ENCODE data around the gene RPL11.
A peak's percentile ranks its signal among the peaks of the same experiment; 100 is the strongest.
"Not testable (repeated sequence)": the region's sequence is repeated elsewhere in the genome, so short reads cannot be mapped to it uniquely, and the experiment has no call there.

RPL11 gene

DNA sequence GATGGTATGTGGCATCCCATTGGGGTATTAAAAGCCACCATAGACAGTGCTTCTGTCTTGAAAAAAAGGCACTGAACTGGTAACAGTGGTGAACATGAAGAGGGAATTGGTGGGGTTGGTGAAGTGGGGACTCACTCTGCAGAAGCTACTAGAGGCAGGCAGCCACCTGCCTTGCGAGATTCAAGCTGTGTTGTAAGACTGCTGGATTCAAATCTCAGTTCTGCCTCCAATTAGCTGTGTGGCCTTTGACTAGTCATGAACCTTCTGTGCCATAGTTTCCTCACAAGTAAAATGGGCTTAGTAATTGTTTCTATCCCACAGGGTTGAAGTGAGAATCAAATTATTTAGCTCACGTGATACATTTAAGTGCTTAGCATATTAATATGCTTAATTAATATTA, 35.1 kb downstream of the RPL11 start:
- Histone ChIP-seq H3K4me3 (ENCODE audit: low read length) (peak overlapping the region; percentile 4; the same call in 1 of the 2 replicates), H3K4me2 (ENCODE audit: low read length) (peak overlapping the region; percentile 70)
- no peak for TF ChIP-seq EZH2phosphoT487 (IDR thresholded peaks at IDR 0.05; ENCODE audit: low read depth)
- TF ChIP-seq, protein P1, sequence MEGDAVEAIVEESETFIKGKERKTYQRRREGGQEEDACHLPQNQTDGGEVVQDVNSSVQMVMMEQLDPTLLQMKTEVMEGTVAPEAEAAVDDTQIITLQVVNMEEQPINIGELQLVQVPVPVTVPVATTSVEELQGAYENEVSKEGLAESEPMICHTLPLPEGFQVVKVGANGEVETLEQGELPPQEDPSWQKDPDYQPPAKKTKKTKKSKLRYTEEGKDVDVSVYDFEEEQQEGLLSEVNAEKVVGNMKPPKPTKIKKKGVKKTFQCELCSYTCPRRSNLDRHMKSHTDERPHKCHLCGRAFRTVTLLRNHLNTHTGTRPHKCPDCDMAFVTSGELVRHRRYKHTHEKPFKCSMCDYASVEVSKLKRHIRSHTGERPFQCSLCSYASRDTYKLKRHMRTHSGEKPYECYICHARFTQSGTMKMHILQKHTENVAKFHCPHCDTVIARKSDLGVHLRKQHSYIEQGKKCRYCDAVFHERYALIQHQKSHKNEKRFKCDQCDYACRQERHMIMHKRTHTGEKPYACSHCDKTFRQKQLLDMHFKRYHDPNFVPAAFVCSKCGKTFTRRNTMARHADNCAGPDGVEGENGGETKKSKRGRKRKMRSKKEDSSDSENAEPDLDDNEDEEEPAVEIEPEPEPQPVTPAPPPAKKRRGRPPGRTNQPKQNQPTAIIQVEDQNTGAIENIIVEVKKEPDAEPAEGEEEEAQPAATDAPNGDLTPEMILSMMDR (IDR thresholded peaks at IDR 0.05; ENCODE audit: low read depth, low read length): no peak

DNA sequence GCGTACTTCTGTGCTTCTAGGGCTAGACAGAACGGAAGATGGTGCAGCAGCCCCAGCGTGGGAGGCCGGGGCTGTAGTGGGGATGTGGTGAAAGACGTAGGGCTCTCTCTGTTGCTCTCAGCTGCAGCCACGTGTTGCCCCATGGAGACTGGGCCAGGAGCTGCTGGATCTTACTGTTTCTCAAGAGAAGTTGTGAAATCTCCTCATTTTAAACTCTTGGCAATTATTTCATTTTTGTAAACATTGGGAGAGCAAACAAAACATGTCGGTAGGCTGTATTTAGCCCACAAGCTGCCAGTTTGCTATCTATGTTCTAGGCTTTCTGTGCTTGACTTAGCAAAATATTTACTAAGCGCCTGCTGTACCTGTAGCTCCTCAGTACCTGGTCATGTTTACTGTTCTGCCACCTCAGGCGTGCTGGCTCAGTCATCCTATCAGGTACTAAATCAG, 35.8 kb downstream of the RPL11 start:
- peaks cover 70% of the 10 kb centered on the region for H3K4me1 ChIP-seq (ENCODE audit: low read length)
- peak overlapping the region; percentile 42; the same call in 1 of the 2 replicates for H3K4me3 ChIP-seq (ENCODE audit: low read length)
- H3K27me3 ChIP-seq (ENCODE audit: low read depth, low read length): no peaks in the 10 kb centered on the region
- H3K9ac ChIP-seq (ENCODE audit: low read length): peak overlapping the region; percentile 49
- no peaks in the 10 kb centered on the region for H3K36me3 ChIP-seq (replicated peaks; ENCODE audit: low read depth, low read length)
- H3K27ac ChIP-seq (ENCODE audit: low read length): peak overlapping the region; percentile 88
- no peak for TF ChIP-seq EZH2phosphoT487 (IDR thresholded peaks at IDR 0.05; ENCODE audit: low read depth)
- no peaks in the 10 kb centered on the region for H3K9me3 ChIP-seq (ENCODE audit: insufficient read depth, low read length)
- H2AFZ ChIP-seq (ENCODE audit: low read depth, low read length): no peak overlapping the region
- H3K4me2 ChIP-seq (ENCODE audit: low read length): peak overlapping the region; percentile 70
- H4K20me1 ChIP-seq (ENCODE audit: insufficient read depth, low read length): no peaks in the 10 kb centered on the region
- H3K79me2 ChIP-seq (ENCODE audit: low read length): no peaks in the 10 kb centered on the region

More for the DNA sequence above, 35.1 kb downstream of the RPL11 start:
- H3K79me2 ChIP-seq (ENCODE audit: low read length): peaks cover 2% of the 10 kb centered on the region; the same call in 1 of the 2 replicates
- no peaks in the 10 kb centered on the region for H3K9me3 ChIP-seq (ENCODE audit: insufficient read depth, low read length)
- no peaks in the 10 kb centered on the region for H4K20me1 ChIP-seq (ENCODE audit: insufficient read depth, low read length)
- H3K27me3 ChIP-seq (ENCODE audit: low read depth, low read length): no peaks in the 10 kb centered on the region
- peak overlapping the region; percentile 88 for H3K27ac ChIP-seq (ENCODE audit: low read length)
- peaks cover 77% of the 10 kb centered on the region for H3K4me1 ChIP-seq (ENCODE audit: low read length)
- H3K36me3 ChIP-seq (replicated peaks; ENCODE audit: low read depth, low read length): no peaks in the 10 kb centered on the region
- peak overlapping the region; percentile 49 for H3K9ac ChIP-seq (ENCODE audit: low read length)
- H2AFZ ChIP-seq (ENCODE audit: low read depth, low read length): no peak overlapping the region

GRCh38 chr1:23732363-23733224, 41.0 kb downstream of the RPL11 start:
- Histone ChIP-seq H3K36me3 (replicated peaks; ENCODE audit: low read depth, low read length) (no peaks in the 10 kb centered on the region), H4K20me1 (ENCODE audit: insufficient read depth, low read length) (no peaks in the 10 kb centered on the region), H3K4me1 (ENCODE audit: low read length) (peaks cover 28% of the 10 kb centered on the region), H2AFZ (ENCODE audit: low read depth, low read length) (no peak overlapping the region), H3K9me3 (ENCODE audit: insufficient read depth, low read length) (no peaks in the 10 kb centered on the region), H3K9ac (ENCODE audit: low read length) (no peak overlapping the region), H3K79me2 (ENCODE audit: low read length) (no peaks in the 10 kb centered on the region), H3K27me3 (ENCODE audit: low read depth, low read length) (no peaks in the 10 kb centered on the region), H3K4me2 (ENCODE audit: low read length) (no peak overlapping the region), H3K4me3 (ENCODE audit: low read length) (no peak overlapping the region), H3K27ac (ENCODE audit: low read length) (no peak overlapping the region)
- TF ChIP-seq, protein P1 (IDR thresholded peaks at IDR 0.05; ENCODE audit: low read depth, low read length): no peak
- TF ChIP-seq EZH2phosphoT487 (IDR thresholded peaks at IDR 0.05; ENCODE audit: low read depth): no peak

DNA sequence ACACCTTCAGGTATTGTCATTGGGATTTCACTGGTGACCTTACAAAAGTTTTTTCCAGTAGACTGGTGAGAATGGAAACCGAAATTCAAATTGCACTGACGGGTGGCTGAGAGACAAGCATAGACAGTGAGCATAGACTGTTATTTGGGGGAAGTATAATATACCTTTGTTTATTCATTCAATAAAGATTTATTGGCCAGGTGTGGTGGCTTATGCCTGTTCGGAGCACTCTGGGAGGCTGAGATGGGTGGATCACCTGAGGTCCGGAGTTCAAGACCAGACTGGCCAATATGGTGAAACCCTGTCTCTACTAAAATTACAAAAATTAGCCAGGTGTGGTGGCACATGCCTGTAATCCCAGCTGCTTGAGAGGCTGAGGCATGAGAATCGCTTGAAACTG, 41.7 kb downstream of the RPL11 start:
- peaks cover 27% of the 10 kb centered on the region for H3K4me1 ChIP-seq (ENCODE audit: low read length)
- not testable (repeated sequence) for H4K20me1 ChIP-seq (ENCODE audit: insufficient read depth, low read length); H3K9ac ChIP-seq (ENCODE audit: low read length); H2AFZ ChIP-seq (ENCODE audit: low read depth, low read length); H3K36me3 ChIP-seq (replicated peaks; ENCODE audit: low read depth, low read length); H3K9me3 ChIP-seq (ENCODE audit: insufficient read depth, low read length); H3K79me2 ChIP-seq (ENCODE audit: low read length); H3K27me3 ChIP-seq (ENCODE audit: low read depth, low read length); H3K4me3 ChIP-seq (ENCODE audit: low read length); H3K27ac ChIP-seq (ENCODE audit: low read length); H3K4me2 ChIP-seq (ENCODE audit: low read length)

Measured in OCI-LY3 (cell line).